K562 (cell line): ENCODE data around the gene LEO1. TPM values are rescaled to one million over a fixed set of nuclear protein-coding genes. Genes with fewer than 3 reads are reported as not detected.

Experiments
- ATF7 ChIP-seq: fragments of 450-650 bp; IDR thresholded peaks from 2 replicates; pipeline ENCODE4 v1.7.1; 2014; ENCODE audit warnings: mild to moderate bottlenecking, moderate library complexity
- CHCHD3 ChIP-seq: fragments of 250-450 bp; sonication (Bioruptor Pico); IDR thresholded peaks from 2 replicates; pipeline ENCODE4 v2.1.2; 2022; ENCODE audit warnings: mild to moderate bottlenecking
- ESRRB ChIP-seq: fragments of 250-450 bp; sonication (Bioruptor Pico); IDR thresholded peaks from 2 replicates; pipeline ENCODE4 v1.5.0; 2020; ENCODE audit warnings: mild to moderate bottlenecking, moderate library complexity, borderline replicate concordance
- NFATC3 ChIP-seq: fragments of 450-650 bp; IDR thresholded peaks from 2 replicates; pipeline ENCODE4 v1.6.1; 2017; ENCODE audit warnings: mild to moderate bottlenecking
- RBM17 ChIP-seq: fragments of 200-400 bp; formaldehyde crosslinking; IDR thresholded peaks from 2 replicates; pipeline ENCODE4 v1.6.1; 2017; ENCODE audit warnings: low read depth, mild to moderate bottlenecking, low read length, borderline replicate concordance
- RHOXF2B ChIP-seq: fragments of 250-450 bp; sonication (Bioruptor Pico); conservative IDR thresholded peaks from 2 replicates; pipeline ENCODE4 v1.5.1; 2021
- SMARCA4 ChIP-seq: fragments of 450-650 bp; IDR thresholded peaks from 2 replicates; pipeline ENCODE4 v1.6.1; 2016
- STAT5A ChIP-seq: IDR thresholded peaks from 2 replicates; pipeline ENCODE4 v1.6.1; 2012; ENCODE audit warnings: low read length, inconsistent platforms, borderline replicate concordance
- TAF7 ChIP-seq: fragments of 450-650 bp; IDR thresholded peaks from 2 replicates; pipeline ENCODE4 v1.6.1; 2016; ENCODE audit warnings: missing genetic modification characterization, missing compliant biosample characterization
- TAF9B ChIP-seq: fragments of 450-650 bp; IDR thresholded peaks from 2 replicates; pipeline ENCODE4 v1.6.1; 2018; ENCODE audit warnings: mild to moderate bottlenecking; ENCODE audit not compliant: partially characterized antibody
- ZNF77 ChIP-seq: fragments of 250-450 bp; sonication (Bioruptor Pico); IDR thresholded peaks from 2 replicates; pipeline ENCODE4 v1.5.0; 2020
- polyA plus RNA-seq, 8 experiments: library from polyadenylated mRNA; depleted of rRNA in 4 of 8; stranded (reverse) in 5 of 8; unstranded in 3 of 8; fragments of >200 nt; fragmentation: Nextera tagmentation in 2 of 8; fragmentation: Illumina TruSeq in 1 of 8; extraction: Ambion mirVana in 2 of 8; extraction: Trizol in 1 of 8; gene quantifications; 2 replicates each; pipeline versions ENCODE4 v1.2.1 to v1.2.3, GENCODE V29; 2011 to 2014; ENCODE audit warnings: inconsistent platforms in 1 of 8, missing spikeins in 1 of 8
- total RNA-seq, 7 experiments: library from RNA; depleted of rRNA in 6 of 7; stranded (reverse); fragments of >200 nt in 6 of 7; fragmentation: Illumina TruSeq in 2 of 7; extraction: Trizol in 2 of 7; gene quantifications; 2 replicates each; pipeline versions ENCODE4 v1.2.1 to v1.2.3, GENCODE V29; 2011 to 2021; ENCODE audit warnings: low replicate concordance in 1 of 7
- TF ChIP-seq, protein P1 (sequence below), 2 experiments: fragments of 450-650 bp; formaldehyde crosslinking in 1 of 2; IDR thresholded peaks; 2 replicates each; pipeline versions ENCODE4 v1.4.0 to v1.6.1; 2014 to 2020; ENCODE audit warnings: mild to moderate bottlenecking in 2 of 2, borderline replicate concordance in 1 of 2, low read depth in 1 of 2
- TF ChIP-seq, protein P2 (sequence below): fragments of 250-450 bp; sonication (Bioruptor Pico); IDR thresholded peaks from 2 replicates; pipeline ENCODE4 v1.5.0; 2020; ENCODE audit warnings: mild to moderate bottlenecking
- TF ChIP-seq, protein P3 (sequence below), 2 experiments: IDR thresholded peaks; 2 replicates each; pipeline ENCODE4 v1.6.1; 2011; ENCODE audit warnings: borderline replicate concordance in 1 of 2, control low read depth in 1 of 2, low read depth in 1 of 2, low read length in 1 of 2, mild to moderate bottlenecking in 1 of 2, mixed read lengths in 1 of 2, moderate library complexity in 1 of 2; ENCODE audit not compliant: insufficient read depth in 1 of 2, insufficient read length in 1 of 2, poor library complexity in 1 of 2, severe bottlenecking in 1 of 2; ENCODE audit errors: extremely low read depth in 1 of 2
- TF ChIP-seq, protein P4 (sequence below): fragments of 450-650 bp; IDR thresholded peaks from 2 replicates; pipeline ENCODE4 v1.6.1; 2014; ENCODE audit warnings: low read depth, mild to moderate bottlenecking, moderate library complexity, borderline replicate concordance

LEO1 gene
- total and polyA plus RNA-seq, 9 of the 15 experiments (the other 6 are each of a cell fraction or from before 2014, with no cell fraction given): 8.4 to 48.3 (median 37.9) TPM

DNA sequence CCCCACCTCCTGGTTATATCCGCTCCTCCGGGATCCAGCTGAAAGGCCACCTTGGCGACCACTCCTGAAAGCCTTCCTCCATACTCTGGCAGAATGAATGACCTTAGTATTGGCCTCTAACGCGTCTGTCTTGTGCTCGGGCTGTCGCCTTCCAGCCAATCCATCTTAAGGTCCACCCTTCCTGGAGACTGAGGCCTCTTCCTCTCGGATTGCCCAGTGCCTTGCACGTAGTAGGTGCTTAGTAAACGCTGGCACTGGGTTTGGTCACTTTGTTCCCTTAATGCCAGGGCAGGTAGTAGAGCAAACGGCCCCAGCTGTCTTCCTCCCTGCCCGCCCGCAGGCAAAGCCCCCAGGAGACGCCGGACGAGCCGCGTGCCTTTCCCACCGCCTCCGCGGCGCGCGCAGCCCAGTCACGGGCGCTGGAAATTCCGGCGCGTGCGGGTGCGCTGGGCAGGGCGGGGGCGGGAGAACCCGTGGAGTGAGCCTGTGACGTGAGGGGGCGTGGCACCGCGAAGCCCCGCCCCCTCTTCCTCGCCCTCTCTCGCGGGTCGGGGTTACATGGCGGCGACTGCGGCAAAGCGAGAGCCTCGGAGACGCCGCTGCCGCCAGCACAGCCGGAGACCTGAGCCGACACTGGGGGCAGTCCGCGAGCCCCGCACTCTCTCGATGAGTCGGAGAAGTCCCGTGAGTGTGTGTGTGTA, 47.3 kb upstream of the LEO1 start, which contains the start of gene MAPK6 (continued):
- TF ChIP-seq, protein P1, sequence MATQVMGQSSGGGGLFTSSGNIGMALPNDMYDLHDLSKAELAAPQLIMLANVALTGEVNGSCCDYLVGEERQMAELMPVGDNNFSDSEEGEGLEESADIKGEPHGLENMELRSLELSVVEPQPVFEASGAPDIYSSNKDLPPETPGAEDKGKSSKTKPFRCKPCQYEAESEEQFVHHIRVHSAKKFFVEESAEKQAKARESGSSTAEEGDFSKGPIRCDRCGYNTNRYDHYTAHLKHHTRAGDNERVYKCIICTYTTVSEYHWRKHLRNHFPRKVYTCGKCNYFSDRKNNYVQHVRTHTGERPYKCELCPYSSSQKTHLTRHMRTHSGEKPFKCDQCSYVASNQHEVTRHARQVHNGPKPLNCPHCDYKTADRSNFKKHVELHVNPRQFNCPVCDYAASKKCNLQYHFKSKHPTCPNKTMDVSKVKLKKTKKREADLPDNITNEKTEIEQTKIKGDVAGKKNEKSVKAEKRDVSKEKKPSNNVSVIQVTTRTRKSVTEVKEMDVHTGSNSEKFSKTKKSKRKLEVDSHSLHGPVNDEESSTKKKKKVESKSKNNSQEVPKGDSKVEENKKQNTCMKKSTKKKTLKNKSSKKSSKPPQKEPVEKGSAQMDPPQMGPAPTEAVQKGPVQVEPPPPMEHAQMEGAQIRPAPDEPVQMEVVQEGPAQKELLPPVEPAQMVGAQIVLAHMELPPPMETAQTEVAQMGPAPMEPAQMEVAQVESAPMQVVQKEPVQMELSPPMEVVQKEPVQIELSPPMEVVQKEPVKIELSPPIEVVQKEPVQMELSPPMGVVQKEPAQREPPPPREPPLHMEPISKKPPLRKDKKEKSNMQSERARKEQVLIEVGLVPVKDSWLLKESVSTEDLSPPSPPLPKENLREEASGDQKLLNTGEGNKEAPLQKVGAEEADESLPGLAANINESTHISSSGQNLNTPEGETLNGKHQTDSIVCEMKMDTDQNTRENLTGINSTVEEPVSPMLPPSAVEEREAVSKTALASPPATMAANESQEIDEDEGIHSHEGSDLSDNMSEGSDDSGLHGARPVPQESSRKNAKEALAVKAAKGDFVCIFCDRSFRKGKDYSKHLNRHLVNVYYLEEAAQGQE (IDR thresholded peaks at IDR 0.05; ENCODE audit: borderline replicate concordance): peak; percentile 61
- TF ChIP-seq, protein P1 (CRISPR knock-in tag; IDR thresholded peaks at IDR 0.05; ENCODE audit: low read depth): 0 out of 2 replicates have a peak, but pooled peaks have one; percentile 41
- TF ChIP-seq, protein P2, sequence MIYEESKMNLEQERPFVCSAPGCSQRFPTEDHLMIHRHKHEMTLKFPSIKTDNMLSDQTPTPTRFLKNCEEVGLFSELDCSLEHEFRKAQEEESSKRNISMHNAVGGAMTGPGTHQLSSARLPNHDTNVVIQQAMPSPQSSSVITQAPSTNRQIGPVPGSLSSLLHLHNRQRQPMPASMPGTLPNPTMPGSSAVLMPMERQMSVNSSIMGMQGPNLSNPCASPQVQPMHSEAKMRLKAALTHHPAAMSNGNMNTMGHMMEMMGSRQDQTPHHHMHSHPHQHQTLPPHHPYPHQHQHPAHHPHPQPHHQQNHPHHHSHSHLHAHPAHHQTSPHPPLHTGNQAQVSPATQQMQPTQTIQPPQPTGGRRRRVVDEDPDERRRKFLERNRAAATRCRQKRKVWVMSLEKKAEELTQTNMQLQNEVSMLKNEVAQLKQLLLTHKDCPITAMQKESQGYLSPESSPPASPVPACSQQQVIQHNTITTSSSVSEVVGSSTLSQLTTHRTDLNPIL: no peak
- TF ChIP-seq RHOXF2B: no peak
- no peak for TF ChIP-seq STAT5A
- no peak for TF ChIP-seq ZNF77
- peak; percentile 96 for TF ChIP-seq TAF9B
- no peak for TF ChIP-seq RBM17
- peak; percentile 84; the same call in 1 of the 2 replicates for TF ChIP-seq ATF7
- TF ChIP-seq TAF7 (tag): peak; percentile 97
- no peak for TF ChIP-seq ESRRB (CRISPR knock-in tag)
- TF ChIP-seq NFATC3: no peak
- TF ChIP-seq SMARCA4: 0 out of 2 replicates have a peak, but pooled peaks have one; percentile 40
- TF ChIP-seq, protein P3, sequence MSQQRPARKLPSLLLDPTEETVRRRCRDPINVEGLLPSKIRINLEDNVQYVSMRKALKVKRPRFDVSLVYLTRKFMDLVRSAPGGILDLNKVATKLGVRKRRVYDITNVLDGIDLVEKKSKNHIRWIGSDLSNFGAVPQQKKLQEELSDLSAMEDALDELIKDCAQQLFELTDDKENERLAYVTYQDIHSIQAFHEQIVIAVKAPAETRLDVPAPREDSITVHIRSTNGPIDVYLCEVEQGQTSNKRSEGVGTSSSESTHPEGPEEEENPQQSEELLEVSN (IDR thresholded peaks at IDR 0.05; ENCODE audit: borderline replicate concordance in 1 of 2, extremely low read depth in 1 of 2, insufficient read depth in 1 of 2, insufficient read length in 1 of 2, low read depth in 1 of 2, low read length in 1 of 2, poor library complexity in 1 of 2, severe bottlenecking in 1 of 2): peak; percentile 89 to 99
- TF ChIP-seq, protein P4, sequence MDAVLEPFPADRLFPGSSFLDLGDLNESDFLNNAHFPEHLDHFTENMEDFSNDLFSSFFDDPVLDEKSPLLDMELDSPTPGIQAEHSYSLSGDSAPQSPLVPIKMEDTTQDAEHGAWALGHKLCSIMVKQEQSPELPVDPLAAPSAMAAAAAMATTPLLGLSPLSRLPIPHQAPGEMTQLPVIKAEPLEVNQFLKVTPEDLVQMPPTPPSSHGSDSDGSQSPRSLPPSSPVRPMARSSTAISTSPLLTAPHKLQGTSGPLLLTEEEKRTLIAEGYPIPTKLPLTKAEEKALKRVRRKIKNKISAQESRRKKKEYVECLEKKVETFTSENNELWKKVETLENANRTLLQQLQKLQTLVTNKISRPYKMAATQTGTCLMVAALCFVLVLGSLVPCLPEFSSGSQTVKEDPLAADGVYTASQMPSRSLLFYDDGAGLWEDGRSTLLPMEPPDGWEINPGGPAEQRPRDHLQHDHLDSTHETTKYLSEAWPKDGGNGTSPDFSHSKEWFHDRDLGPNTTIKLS: peak; percentile 65; the same call in 1 of the 2 replicates
- peak; percentile 20; the same call in 1 of the 2 replicates for TF ChIP-seq CHCHD3 (CRISPR knock-in tag)
